ENCODE measurements around the gene SIGLEC1.

- TF ChIP-seq CTCF (IDR thresholded peaks at IDR 0.05; ENCODE audit: control extremely low read depth in 1 of 3, insufficient read depth in 1 of 3, low read depth in 1 of 3, low read length in 3 of 3), result no peak
- TF ChIP-seq EZH2 (IDR thresholded peaks at IDR 0.05; ENCODE audit: low read depth, low read length, severe bottlenecking), result no peak
- no peak for TF ChIP-seq JUN (IDR thresholded peaks at IDR 0.05; ENCODE audit: low read depth, low read length)
- TF ChIP-seq SP1 (IDR thresholded peaks at IDR 0.05; ENCODE audit: low read depth, low read length), result no peak
Observed at GRCh38 chr20:3729811-3730540, 17.6 kb upstream of the SIGLEC1 start.

Measured in H1 (cell line).